HG02885 (cell line): ENCODE measurements around the gene GCN1.

Source experiments
- ATAC-seq: cut with Tn5 transposase; IDR thresholded peaks from one replicate; pipeline ENCODE4 v1.9.1; 2021; ENCODE audit warnings: mild to moderate bottlenecking; ENCODE audit not compliant: unreplicated experiment, poor library complexity

The GCN1 gene

DNA sequence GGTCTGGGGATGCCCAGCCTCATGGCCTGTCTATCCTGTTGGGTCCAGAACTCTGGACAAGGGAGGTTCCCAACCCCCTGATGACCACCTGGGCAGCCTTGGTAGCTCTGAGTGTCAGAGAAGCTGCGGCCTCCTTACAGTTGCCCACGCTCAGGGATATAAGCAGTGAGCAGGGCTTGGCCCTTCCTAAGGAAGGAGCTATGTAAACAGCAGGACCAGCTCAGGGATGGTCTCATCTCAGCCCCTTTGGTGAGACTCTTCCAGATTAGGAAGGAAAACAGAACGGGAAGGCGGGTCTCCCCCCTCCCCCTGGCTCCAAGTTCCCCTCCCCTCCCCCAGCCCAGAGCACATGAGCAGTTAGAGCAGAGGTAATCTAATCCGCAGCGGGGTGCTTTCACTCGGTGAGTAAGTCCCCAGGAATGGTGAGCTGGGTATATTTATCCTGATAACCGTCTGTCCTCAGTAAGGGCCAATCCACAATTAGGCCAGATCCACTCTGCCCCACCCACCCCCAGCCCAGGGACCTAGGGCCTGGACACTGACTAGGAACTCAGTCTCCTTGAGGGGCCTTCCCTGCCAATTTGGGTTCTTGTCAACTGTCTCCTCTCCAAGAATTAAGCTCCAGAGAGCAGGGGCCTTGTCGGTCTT lies 35.9 kb upstream of the GCN1 start:
- no peak for ATAC-seq

DNA sequence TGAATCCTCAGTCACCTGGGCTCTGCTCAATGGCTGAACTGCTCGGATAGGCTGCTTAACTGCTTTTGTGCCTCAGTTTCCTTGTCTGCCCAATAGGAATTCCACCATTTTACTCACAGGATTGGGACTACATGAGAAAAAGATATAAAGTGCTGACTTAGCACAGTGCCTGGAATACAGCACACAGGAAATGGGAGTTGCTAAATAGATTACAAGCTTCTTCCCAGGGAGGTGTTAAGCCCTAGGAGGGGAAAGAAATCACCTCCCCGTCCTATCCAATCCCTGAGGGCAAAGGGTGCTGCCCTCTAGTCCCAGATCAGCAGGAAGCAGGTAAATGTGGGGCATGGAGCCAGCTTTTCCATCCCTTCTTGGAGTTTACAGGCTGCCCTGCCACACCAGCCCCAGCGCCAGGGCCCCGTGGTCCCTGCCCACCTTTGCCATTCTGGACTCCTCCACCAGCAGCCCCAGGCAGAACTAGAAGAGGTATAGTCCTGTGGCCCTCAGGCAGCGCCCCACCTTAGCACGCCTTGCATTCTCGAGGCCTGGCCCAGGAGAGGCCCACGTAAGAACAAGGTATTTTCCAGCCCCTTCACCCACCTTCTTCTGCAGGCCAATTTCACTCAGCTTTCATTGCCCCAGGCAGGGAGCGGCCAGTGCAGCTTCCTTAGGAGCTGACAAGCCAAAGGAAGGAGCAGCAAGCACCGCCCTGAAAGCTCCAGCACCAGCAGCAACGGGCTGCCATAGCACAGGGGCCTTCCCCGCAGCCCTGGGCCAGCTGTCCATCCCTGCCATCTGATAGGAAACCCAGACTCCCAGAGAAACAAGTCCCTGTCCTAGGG lies 35.2 kb upstream of the GCN1 start:
- no peak for ATAC-seq

DNA sequence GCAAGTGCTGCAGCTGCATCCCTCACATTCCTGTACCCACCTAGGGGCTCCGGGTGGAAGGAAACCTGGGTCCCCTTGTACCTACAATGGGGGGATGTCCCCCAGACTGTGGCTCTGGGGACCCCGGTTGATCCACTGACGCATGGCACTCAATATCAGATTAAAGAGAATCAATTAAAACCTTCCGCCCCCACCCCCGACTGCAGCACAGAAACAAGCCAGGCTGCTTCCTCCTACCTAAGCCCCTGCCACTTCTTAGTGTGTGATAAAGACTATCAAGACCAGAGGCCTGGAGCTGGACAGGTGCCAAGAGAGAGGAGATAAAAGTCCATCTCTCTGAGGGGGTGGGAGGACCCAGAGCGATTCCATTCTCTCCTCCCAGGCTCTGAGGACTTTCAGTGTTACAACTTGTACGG lies 34.6 kb upstream of the GCN1 start:
- ATAC-seq = no peak

DNA sequence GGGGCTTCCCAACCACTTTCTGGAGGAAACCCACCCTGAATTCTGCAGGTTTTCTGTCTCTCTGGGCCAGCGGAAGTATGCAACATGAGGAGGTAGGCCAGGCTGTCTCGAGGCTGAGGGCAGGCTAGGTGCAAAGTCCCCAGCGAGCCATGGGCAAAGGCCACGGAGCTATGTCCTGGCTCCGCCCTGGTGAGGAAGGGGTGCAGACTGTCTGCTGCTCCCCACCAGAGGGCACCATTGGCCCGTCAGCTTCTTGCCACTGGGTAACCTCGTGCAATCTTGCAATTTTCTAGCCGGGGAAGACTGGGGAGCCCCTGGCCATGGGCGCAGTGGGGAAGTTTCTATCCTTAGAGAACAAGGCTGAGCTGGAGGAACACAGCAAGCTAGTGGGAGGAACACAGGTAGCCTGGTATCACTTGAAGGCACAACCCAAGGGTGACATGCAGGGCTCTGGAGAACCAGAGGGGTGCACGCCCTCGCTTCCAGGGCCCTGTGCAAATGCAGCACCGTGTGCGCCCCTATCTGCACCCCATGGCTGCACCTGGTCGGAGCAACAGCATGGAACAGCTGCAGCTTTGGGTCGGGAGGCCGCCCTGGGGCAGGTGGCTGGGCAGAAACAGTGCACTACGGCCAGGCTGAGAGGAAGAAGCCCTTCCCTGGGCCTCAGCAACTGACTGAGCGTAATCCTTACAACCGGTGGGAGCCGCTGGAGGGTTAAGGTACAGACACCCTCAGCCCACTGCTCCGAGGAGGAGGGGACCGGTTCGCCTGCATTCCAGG lies 34.0 kb upstream of the GCN1 start:
- ATAC-seq = peak; percentile 77

DNA sequence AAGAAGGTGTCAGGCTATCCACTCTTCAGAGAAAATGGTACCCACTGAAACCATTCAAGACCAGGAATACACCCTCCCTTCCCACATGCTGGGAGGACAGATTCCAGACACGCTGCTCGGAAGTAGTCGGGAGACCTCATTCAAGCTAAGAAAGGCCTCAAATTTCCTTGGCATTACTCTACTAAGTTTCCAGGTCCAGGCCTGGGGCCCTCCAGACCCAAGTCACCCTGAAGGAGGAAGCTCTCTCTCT lies 33.5 kb upstream of the GCN1 start:
- no peak for ATAC-seq

DNA sequence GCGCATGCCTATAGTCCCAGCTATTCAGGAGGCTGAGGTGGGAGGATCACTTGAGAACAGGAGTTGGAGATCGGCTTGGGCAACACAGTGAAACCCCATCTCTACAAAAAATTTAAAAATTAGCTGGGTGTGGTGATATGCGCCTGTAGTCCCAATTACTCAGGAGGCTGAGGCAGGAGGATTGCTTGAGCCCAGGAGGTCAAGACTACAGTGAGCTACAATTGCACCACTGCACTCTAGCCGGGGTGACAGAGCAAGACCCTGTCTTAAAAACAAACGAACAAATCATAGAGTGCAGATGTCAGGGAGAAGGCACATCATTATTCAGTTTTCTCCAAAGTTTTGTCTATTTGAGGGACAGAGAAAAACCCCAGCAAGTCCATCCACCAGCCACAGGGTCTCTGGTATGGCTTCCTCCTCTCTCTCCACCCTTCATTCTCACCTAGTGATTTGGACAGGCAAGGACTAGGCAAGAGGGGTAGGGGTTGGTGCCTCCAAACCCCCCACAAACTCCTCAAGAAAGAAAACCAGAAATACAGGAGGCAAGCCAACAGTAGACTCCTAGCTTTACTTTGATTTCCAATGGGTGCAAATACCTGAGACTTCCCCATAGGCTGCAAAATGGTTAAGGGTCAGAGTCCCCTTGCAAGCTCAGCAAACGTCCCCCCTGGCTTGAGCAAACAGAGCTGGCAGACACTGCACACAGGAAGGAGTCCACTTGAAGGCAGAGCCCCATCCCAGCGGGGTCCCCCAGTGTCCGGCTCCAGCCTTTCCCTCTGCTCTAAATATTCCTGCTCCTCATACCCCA lies 32.9 kb upstream of the GCN1 start:
- ATAC-seq = no peak

DNA sequence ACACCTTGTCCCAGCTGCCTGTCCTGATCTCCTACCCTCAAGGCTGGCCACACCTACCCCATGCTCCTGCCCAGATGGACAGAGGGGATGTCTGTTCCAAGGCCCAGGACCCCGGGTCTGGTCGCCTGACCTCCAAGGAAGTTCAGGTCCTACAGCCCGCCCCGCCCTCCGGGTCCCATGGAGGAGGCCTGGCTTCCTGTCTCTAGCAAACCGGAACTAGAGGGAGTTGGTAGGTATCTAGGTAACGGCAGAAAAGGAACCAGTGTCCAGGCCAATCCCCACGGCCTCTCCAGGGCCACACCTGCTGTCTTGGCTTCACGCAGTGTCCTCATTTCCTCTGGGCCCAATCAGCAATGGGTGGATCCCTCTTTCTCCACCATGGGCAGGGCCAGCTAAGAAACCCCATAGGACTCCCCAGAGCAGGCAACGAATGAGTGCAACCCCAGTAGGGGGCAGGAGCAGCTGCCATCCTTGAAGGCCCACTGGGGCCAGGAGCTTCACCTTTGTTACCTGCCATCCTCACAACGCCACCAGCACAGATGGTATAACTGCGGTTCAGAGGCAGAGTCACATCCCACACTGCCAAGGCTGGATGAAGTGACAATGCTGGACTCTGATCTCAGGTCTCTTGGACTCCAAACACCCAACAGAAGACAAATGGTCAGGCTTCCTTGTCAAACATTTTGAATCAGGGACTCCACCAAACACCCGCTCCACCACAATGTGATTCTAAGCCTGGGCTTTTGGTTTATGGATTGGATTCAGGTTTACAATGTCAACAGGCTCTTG lies 31.5 kb upstream of the GCN1 start:
- ATAC-seq = no peak

DNA sequence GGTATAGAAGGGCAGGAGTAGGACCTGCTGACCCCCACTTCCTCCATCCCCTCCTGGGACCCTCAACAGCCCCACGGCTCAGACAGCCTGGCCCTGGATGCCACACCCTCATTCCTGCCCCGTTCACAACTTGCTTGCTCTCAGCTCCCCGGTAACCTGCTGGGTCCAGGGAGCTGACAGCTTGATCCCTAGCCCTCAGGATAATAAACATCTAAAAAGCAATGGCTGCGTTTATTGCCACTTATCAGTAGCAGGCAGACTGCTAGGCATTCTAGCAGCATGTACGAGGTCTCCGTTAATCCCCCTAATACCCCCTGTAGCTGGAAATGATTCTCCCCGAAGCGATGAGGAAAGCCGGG lies 30.7 kb upstream of the GCN1 start:
- no peak for ATAC-seq

DNA sequence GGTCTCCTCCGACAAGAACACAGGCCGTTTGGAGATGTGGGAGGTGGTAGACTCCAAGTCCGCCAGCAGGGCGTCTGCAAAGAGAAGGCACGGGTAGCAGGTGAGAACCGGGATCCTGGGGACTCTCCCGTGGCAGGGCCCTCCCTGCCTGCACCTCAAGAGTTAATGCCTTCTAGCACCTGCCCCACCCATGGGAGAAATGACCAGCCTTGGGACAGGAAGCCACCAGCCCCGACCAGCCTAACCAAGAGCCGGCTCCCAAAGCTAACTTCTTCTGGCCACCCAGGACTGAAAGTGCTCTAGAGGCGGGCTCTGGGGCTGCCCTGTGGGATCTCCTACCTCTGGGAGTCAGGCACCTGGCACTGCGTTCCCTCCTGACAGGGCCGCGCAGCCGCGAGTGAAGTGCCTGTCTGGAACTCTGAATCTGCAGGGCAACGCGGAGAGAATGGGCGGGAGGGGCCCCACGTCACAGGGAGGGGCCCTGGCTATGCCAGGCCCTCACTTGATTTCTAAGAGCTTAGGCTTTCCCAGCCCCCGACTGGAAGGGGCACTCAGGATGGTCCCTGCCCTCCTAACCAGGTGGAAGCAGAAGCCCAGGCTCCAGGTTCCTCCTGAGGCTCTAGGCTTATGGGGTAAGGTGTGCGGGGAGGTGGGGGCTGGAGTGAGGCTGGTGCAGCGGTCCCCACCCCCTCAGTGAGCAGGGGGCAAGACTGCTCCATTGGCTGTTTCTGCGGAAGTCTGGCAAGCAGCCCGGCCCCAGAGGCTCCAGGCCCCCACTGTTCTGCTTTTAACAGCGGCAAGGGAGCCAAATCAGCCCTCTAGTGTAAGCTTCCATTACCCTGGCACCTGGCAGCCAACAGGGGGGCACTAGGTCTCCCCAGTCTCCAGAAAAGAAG lies 30.0 kb upstream of the GCN1 start:
- no peak for ATAC-seq

DNA sequence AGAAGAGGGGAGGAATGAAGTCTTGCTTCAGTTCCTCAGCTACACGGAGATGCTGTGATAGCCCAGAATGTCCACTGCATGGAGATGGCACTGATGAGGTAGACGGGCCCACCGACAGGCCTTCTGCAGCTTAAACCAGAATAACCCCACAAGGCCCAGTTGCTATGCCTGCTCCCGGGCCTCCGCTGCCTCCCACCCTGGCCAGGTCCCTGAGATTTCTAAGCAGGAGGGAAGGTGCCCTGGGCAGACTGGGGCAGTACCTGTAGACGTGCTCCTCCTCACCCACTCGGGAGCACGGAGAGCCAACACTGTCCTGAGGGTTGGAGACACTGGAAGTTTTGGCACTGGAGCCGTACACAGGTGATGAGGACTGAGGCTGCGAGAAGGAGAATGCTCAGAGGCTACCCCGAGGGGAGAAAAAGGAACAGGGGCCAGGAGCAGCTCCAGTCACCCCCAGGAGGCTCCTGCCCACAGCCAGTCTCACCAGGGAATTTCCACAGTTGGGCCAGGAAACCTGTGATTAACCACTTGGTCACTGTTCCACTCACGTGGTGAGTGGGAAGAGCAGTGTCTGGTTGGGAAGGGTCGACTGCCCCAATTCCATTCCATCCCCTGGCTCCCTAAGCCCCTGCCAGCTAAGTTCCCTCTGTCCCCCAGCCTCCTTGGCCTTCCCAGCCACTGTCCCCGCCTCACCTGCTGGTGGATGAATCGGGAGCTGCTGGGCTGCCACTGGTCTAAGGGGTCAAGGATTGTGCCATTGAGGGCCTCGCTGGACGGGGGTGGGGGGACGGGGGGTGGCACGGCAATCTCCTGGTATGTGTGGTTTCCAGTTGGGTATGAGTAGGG lies 29.2 kb upstream of the GCN1 start:
- ATAC-seq = no peak

DNA sequence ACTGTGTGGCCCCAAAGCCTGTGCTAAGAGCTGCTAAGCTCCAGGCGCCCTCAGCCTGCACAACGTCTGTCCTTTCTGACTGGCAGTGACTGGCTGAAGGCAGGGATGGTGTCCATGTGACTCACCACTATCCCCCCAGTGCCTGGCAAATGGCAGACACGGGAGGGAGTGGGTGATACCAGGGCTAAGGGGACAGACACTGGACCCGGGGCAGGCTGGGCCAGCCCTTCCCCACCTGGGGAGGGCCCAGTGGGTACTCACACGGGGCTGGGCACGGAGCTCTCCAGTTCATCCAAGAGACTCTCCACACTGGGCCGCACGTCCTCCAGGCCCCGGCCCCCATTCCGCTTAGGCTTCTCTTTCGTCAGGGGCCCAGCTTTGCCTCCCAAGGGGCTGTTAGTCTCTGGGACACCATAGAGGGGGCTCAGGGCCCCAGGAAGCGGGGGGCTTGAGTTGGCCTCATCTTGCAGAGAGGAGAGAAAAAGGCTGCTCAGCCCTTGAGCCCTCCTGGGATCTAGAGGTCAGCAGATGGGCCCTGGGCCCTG lies 27.8 kb upstream of the GCN1 start:
- ATAC-seq = no peak

DNA sequence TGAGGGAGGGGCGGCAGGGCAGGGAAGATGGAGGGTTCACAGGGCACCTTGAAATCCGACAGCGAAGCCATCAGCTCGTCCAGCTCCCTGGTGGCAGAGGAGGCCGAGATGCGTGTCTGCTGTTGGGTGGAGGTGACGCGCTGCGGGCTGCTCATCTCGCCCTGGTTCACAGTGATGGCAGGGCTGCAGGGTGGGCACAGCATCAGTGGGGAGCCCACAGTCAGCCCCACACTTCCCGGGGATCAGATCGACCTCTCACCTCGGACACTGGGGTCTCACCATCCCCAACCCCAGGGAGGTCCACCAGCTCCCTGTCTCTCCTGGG lies 27.0 kb upstream of the GCN1 start:
- ATAC-seq = no peak

DNA sequence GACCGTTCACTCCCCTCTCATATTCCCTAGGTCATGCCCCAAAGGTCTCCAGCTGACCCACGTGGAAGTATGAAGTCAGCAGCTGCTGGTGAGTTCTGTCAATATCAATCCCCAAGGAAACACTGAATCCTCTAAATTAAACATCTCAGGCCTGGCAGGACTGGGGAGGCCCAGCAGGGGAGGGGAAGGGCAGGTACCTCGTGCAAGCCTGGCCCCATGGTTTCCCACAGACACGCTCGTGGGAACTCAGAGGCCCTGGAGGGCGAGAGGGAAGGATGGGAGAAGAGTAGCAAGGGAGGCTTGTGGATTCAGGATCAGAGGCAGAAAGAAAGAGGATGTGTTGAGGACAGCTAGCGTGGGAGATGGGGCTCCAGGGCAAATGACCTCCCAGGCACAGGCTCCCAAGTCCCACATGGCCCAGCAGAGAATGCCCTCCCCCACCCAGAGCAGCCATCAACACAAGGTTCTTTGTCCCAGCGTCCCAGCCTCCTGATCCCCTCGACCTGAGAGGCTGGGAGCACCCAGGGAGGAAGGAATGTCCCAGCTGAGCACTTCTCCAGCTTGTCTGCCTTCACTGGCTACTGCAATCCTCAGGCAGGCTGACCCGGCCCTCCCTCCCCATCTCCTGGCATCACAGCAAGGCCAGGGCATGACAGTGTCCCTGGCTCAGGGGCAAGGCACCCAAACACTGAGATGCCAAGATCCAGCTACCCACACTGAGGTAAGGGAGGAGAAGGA lies 26.5 kb upstream of the GCN1 start:
- no peak for ATAC-seq

DNA sequence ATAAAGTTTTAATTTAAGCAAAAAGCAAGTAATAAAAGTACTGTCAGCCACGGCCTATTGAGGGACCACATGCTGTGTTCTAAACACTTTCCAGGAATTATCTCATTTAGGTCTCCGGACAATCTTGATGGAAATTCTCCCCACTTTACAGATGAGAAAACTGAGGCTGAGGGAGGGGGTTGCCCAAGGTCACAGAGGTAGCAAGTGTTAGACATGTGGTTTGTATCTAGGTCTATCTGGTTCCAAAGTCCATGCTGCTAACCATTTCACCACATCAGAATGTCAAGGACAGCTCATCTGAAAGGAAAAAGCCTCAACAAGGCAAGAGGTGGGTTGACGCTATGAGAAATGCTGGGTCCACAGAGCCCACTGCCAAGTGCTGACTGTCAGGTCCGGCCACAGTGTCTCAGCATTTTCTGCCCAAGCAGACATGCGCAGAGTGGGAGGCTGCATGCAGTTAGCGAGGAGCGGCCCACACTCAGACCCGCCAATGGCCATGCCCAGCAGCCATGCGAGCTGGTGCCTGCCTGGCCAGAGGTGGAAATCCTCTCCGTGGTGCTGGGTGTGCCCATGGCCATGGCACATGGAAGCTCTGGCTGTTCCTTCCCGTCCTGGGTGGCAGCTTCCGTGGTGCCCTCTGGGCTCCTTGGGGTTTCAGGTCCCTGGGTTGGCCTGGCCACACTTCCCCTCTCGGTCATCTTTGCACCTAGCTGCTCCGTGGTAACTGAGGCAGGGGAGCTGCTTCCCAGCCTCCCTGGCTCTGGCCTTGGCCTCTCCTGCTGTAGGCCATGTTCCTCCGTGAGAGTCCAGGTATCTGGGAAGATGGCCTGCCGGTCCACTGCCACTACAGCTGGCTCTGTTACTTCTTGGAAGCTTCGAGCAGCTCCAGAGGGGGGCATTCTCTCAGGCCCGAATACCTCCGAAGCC lies 24.4 kb upstream of the GCN1 start:
- ATAC-seq = no peak

DNA sequence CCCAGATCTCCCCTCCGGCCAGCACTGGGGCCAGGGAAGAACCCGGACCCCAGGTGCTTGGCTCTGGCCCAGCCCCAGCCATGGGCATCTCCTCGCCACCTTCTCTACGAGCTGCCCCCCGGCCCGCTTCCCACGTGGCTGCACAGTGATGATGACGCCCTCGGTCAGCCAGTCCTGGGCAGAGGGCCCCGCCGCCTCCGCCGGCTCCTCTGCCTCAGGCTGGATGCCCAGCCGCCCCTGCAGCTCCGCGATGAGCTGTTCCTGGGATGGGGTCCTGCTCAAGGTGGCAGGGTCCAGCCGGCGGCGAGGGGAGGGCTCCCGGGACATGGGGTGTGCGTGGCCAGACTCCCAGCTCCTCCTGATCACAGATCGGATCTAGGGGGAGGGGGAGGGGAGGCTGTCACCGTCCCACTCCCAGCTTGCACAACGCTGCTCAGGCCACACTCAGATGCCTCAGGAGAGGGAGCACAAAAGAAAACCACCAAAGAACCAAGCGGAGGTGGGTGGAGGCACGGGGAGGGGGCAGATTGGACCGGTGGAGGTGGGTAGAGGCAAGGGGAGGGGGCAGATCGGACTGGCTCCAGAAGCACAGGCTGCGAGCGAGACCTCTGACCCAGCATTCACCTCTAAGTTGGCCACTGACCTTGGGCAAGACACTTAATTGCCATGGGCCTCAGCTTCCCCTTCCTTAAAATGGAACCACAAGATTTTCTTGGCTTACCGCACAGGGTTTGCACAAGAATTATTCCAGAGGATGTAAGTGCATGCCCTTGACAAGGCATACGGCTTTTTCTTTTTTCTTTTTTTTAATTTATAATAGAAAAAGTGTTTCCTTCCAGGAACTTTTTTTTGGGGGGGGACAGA lies 22.5 kb upstream of the GCN1 start:
- ATAC-seq = no peak
